ENCODE data around the gene HSD17B2. TPM values are rescaled to one million over a fixed set of nuclear protein-coding genes. Genes with fewer than 3 reads are reported as not detected.

Gene HSD17B2
- total and polyA plus RNA-seq, 2 donors: 31.6 to 83.2 TPM

- WGBS: 97% methylated on average over 2 of the region's 2 CpGs
- DNase-seq (ENCODE audit: extremely low spot score): no peak
- H3K4me1 ChIP-seq (ENCODE audit: insufficient read depth): no peaks in the 10 kb centered on the region
- no peak overlapping the region for H3K27ac ChIP-seq (ENCODE audit: low read depth)
- no peaks in the 10 kb centered on the region for H3K36me3 ChIP-seq (ENCODE audit: insufficient read depth)
- no peak overlapping the region for H3K4me3 ChIP-seq (ENCODE audit: low read depth, low read length)
These were observed 11.9 kb downstream of the HSD17B2 start for GRCh38 chr16:82046941-82047340.

- Histone ChIP-seq H3K4me1 (ENCODE audit: insufficient read depth) (no peaks in the 10 kb centered on the region), H3K36me3 (ENCODE audit: insufficient read depth) (no peaks in the 10 kb centered on the region), H3K4me3 (ENCODE audit: low read depth, low read length) (no peak overlapping the region), H3K27ac (ENCODE audit: low read depth) (no peak overlapping the region)
- 95% methylated on average over 2 of the region's 2 CpGs for WGBS
- DNase-seq (ENCODE audit: extremely low spot score): no peak
These were observed 12.3 kb downstream of the HSD17B2 start for GRCh38 chr16:82047374-82047773.

GRCh38 chr16:82047787-82048186 lies 12.7 kb downstream of the HSD17B2 start:
- WGBS: 96% methylated on average over 2 of the region's 2 CpGs
- no peak for DNase-seq (ENCODE audit: extremely low spot score)
- H3K4me3 ChIP-seq (ENCODE audit: low read depth, low read length): no peak overlapping the region

GRCh38 chr16:82049484-82049883 lies 14.4 kb downstream of the HSD17B2 start:
- no peak for DNase-seq (ENCODE audit: extremely low spot score)
- H3K4me3 ChIP-seq (ENCODE audit: low read depth, low read length): no peak overlapping the region
- H3K27ac ChIP-seq (ENCODE audit: low read depth): no peak overlapping the region
- 72% methylated on average over 1 of the region's 1 CpG for WGBS
- H3K4me1 ChIP-seq (ENCODE audit: insufficient read depth): no peaks in the 10 kb centered on the region
- H3K36me3 ChIP-seq (ENCODE audit: insufficient read depth): no peaks in the 10 kb centered on the region

More at GRCh38 chr16:82047787-82048186, 12.7 kb downstream of the HSD17B2 start:
- H3K4me1 ChIP-seq (ENCODE audit: insufficient read depth): no peaks in the 10 kb centered on the region
- no peak overlapping the region for H3K27ac ChIP-seq (ENCODE audit: low read depth)
- H3K36me3 ChIP-seq (ENCODE audit: insufficient read depth): no peaks in the 10 kb centered on the region

GRCh38 chr16:82050506-82050905 lies 15.5 kb downstream of the HSD17B2 start:
- 43% methylated on average over 3 of the region's 3 CpGs for WGBS

GRCh38 chr16:82050909-82051357 lies 15.9 kb downstream of the HSD17B2 start:
- 83% methylated on average over 4 of the region's 4 CpGs for WGBS
- Histone ChIP-seq H3K4me1 (ENCODE audit: insufficient read depth) (no peaks in the 10 kb centered on the region), H3K36me3 (ENCODE audit: insufficient read depth) (no peaks in the 10 kb centered on the region), H3K4me3 (ENCODE audit: low read depth, low read length) (no peak overlapping the region), H3K27ac (ENCODE audit: low read depth) (no peak overlapping the region)
- no peak for DNase-seq (ENCODE audit: extremely low spot score)

More at GRCh38 chr16:82050506-82050905, 15.5 kb downstream of the HSD17B2 start:
- Histone ChIP-seq H3K4me1 (ENCODE audit: insufficient read depth) (no peaks in the 10 kb centered on the region), H3K4me3 (ENCODE audit: low read depth, low read length) (no peak overlapping the region), H3K36me3 (ENCODE audit: insufficient read depth) (no peaks in the 10 kb centered on the region), H3K27ac (ENCODE audit: low read depth) (no peak overlapping the region)
- no peak for DNase-seq (ENCODE audit: extremely low spot score)

- 68% methylated on average over 5 of the region's 5 CpGs for WGBS
These were observed 16.6 kb downstream of the HSD17B2 start for GRCh38 chr16:82051656-82052055.

GRCh38 chr16:82055117-82055516 lies 20.1 kb downstream of the HSD17B2 start:
- Histone ChIP-seq H3K4me3 (ENCODE audit: low read depth, low read length) (no peak overlapping the region), H3K36me3 (ENCODE audit: insufficient read depth) (no peaks in the 10 kb centered on the region), H3K4me1 (ENCODE audit: insufficient read depth) (no peaks in the 10 kb centered on the region), H3K27ac (ENCODE audit: low read depth) (no peak overlapping the region)
- DNase-seq (ENCODE audit: extremely low spot score): no peak
- 95% methylated on average over 3 of the region's 3 CpGs for WGBS

More at GRCh38 chr16:82051656-82052055, 16.6 kb downstream of the HSD17B2 start:
- Histone ChIP-seq H3K4me3 (ENCODE audit: low read depth, low read length) (no peak overlapping the region), H3K36me3 (ENCODE audit: insufficient read depth) (no peaks in the 10 kb centered on the region), H3K4me1 (ENCODE audit: insufficient read depth) (no peaks in the 10 kb centered on the region), H3K27ac (ENCODE audit: low read depth) (no peak overlapping the region)
- DNase-seq (ENCODE audit: extremely low spot score): no peak

- DNase-seq (ENCODE audit: extremely low spot score): peak; percentile 33
- 75% methylated on average over 8 of the region's 8 CpGs for WGBS
- Histone ChIP-seq H3K4me1 (ENCODE audit: insufficient read depth) (peaks cover 3% of the 10 kb centered on the region), H3K4me3 (ENCODE audit: low read depth, low read length) (no peak overlapping the region), H3K27ac (ENCODE audit: low read depth) (peak overlapping the region; percentile 75), H3K36me3 (ENCODE audit: insufficient read depth) (no peaks in the 10 kb centered on the region)
These were observed 20.9 kb downstream of the HSD17B2 start for GRCh38 chr16:82055728-82056549.

GRCh38 chr16:82056550-82056896 lies 21.5 kb downstream of the HSD17B2 start:
- 80% methylated on average over 3 of the region's 3 CpGs for WGBS
- Histone ChIP-seq H3K4me3 (ENCODE audit: low read depth, low read length) (no peak overlapping the region), H3K27ac (ENCODE audit: low read depth) (peak overlapping the region; percentile 52), H3K36me3 (ENCODE audit: insufficient read depth) (no peaks in the 10 kb centered on the region), H3K4me1 (ENCODE audit: insufficient read depth) (peaks cover 3% of the 10 kb centered on the region)
- DNase-seq (ENCODE audit: extremely low spot score): no peak

- H3K36me3 ChIP-seq (ENCODE audit: insufficient read depth): no peaks in the 10 kb centered on the region
- no peak for DNase-seq (ENCODE audit: extremely low spot score)
- peaks cover 3% of the 10 kb centered on the region for H3K4me1 ChIP-seq (ENCODE audit: insufficient read depth)
- H3K27ac ChIP-seq (ENCODE audit: low read depth): no peak overlapping the region
- WGBS: 57% methylated on average over 8 of the region's 8 CpGs
- no peak overlapping the region for H3K4me3 ChIP-seq (ENCODE audit: low read depth, low read length)
These were observed 24.3 kb downstream of the HSD17B2 start for GRCh38 chr16:82059161-82059982.

GRCh38 chr16:82059983-82060421 lies 24.9 kb downstream of the HSD17B2 start:
- H3K36me3 ChIP-seq (ENCODE audit: insufficient read depth): no peaks in the 10 kb centered on the region

GRCh38 chr16:82061861-82062525 lies 26.9 kb downstream of the HSD17B2 start:
- no peak for DNase-seq (ENCODE audit: extremely low spot score)
- Histone ChIP-seq H3K4me3 (ENCODE audit: low read depth, low read length) (no peak overlapping the region), H3K27ac (ENCODE audit: low read depth) (no peak overlapping the region), H3K4me1 (ENCODE audit: insufficient read depth) (peaks cover 3% of the 10 kb centered on the region), H3K36me3 (ENCODE audit: insufficient read depth) (no peaks in the 10 kb centered on the region)
- WGBS: 49% methylated on average over 5 of the region's 5 CpGs

More at GRCh38 chr16:82059983-82060421, 24.9 kb downstream of the HSD17B2 start:
- Histone ChIP-seq H3K4me3 (ENCODE audit: low read depth, low read length) (no peak overlapping the region), H3K27ac (ENCODE audit: low read depth) (no peak overlapping the region), H3K4me1 (ENCODE audit: insufficient read depth) (peaks cover 3% of the 10 kb centered on the region)
- DNase-seq (ENCODE audit: extremely low spot score): no peak
- 47% methylated on average over 1 of the region's 1 CpG for WGBS

Data from urinary bladder (tissue), 4 donors.